ENCODE results near the gene EYS.

- TF ChIP-seq, protein P1, sequence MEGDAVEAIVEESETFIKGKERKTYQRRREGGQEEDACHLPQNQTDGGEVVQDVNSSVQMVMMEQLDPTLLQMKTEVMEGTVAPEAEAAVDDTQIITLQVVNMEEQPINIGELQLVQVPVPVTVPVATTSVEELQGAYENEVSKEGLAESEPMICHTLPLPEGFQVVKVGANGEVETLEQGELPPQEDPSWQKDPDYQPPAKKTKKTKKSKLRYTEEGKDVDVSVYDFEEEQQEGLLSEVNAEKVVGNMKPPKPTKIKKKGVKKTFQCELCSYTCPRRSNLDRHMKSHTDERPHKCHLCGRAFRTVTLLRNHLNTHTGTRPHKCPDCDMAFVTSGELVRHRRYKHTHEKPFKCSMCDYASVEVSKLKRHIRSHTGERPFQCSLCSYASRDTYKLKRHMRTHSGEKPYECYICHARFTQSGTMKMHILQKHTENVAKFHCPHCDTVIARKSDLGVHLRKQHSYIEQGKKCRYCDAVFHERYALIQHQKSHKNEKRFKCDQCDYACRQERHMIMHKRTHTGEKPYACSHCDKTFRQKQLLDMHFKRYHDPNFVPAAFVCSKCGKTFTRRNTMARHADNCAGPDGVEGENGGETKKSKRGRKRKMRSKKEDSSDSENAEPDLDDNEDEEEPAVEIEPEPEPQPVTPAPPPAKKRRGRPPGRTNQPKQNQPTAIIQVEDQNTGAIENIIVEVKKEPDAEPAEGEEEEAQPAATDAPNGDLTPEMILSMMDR (IDR thresholded peaks at IDR 0.05) = no peak
- no peak for TF ChIP-seq POLR2A (IDR thresholded peaks at IDR 0.05)
- TF ChIP-seq POLR2AphosphoS5 (IDR thresholded peaks at IDR 0.05) = no peak
Measured at GRCh38 chr6:64984948-64985347, 722.1 kb downstream of the EYS start.

Measured in breast epithelium (tissue), 3 donors.